Lung microvascular endothelial cell (primary cell): Measurements from ENCODE around the gene BCL10. TPM values are rescaled to one million over a fixed set of nuclear protein-coding genes. Genes with fewer than 3 reads are reported as not detected.
A peak's percentile ranks its signal among the peaks of the same experiment; 100 is the strongest.

Source experiments
- DNase-seq, 2 donors: peaks; one replicate each; pipeline versions ENCODE4 v3.0.0 to v3.0.0-alpha.2; 2010; ENCODE audit warnings: low read depth in 2 of 2
- total RNA-seq: library from RNA; depleted of rRNA; stranded (reverse); fragments of >200 nt; gene quantifications from 2 replicates; pipeline ENCODE4 v1.2.1, GENCODE V29; 2014

The BCL10 gene
- 53.0 and 92.5 TPM in 2 replicates for total RNA-seq

GRCh38 chr1:85276215-85276977, at the start of gene BCL10:
Gene BCL10, minus strand, starts transcription at chr1:85276632. Its CDS starts 280 bp downstream, at chr1:85276352.
- peak; percentile 98 to 99 for DNase-seq

DNA sequence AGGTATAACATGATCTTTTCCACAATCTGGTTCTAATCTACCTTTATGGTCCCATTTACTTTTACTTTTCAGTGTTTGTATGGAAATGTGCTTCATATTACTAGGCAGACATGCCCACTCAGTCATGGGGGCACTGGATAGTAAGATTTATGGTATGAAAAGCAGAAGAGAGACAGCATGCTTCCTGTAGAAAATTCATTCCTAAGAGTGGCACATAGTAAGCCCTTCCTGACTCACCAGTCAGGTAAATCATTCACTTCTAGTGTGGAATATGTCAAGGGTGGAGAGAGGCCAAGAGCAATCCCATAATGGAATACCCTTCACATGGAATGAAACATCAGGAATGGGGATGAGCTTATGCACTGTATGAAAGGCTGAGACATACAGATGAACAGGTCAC, 49.5 kb upstream of the BCL10 start:
- DNase-seq, result peak in 1 of 2 donors; percentile 45

- DNase-seq, result no peak
Measured at GRCh38 chr1:85323770-85324169, 47.3 kb upstream of the BCL10 start.

- peak in 1 of 2 donors; percentile 53 for DNase-seq
Measured at GRCh38 chr1:85322655-85323054, 46.2 kb upstream of the BCL10 start.

- DNase-seq, result peak in 1 of 2 donors; percentile 47
Measured at GRCh38 chr1:85321237-85321964, 45.0 kb upstream of the BCL10 start.

GRCh38 chr1:85320371-85321131, 44.1 kb upstream of the BCL10 start:
- peak in 1 of 2 donors; percentile 85 for DNase-seq

- DNase-seq, result peak in 1 of 2 donors; percentile 89
Measured at GRCh38 chr1:85319931-85320330, 43.5 kb upstream of the BCL10 start.

DNA sequence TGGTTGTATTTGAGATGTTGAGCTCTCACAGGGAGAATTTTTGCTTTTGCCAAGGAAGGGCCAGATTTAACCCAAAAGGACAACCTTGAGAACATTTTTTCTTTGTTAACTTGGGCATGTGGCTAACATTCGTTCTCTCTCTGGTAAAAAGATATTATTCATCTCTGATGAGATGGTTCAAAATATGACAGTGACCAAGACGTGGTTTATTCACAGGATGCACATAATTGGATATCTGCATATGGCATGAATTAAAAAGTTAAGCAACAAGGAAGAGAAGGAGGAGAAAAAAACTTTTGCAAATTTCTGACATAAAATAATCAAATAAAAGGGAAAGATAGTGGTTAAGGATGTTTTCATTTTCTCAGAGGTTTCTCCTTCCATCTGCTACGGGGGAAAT, 43.1 kb upstream of the BCL10 start:
- no peak for DNase-seq

DNA sequence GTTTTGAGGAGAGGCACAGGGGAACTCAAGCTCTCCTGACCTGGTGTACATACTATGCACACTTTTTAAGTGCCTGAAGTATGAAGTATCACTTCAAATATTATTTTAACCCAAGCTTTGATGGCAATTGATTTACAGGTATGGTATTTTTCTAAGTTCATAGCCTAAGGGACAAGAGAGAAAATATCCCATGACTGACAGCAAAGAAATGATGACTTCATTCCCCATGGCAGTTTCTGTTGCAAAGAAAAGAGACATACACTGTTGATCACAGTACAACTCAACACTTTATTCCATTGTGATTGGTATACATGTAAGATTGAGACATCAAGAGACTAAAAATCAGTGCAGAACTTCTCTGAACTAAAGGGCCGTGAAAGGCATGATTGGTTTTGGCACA, 41.8 kb upstream of the BCL10 start:
- no peak for DNase-seq

GRCh38 chr1:85317560-85317959, 41.1 kb upstream of the BCL10 start:
- no peak for DNase-seq

DNA sequence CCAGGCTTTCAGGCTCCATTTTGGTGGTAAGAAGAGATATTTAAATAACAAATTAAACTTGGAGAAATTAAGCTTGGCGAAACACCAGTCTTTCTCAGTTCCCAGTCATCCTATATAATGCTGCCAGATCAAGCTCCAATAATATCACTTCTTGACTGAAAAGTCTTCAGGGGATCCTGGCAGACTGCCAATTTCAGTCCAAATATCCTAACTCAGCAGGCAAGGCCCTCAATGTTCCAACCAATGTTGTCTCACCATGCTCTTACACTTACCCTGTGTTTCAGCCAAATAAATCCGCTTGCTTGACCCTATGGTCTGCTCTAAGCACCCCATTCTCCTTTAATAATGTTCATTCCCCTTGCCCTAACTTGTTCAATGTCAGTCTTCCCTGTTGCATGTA, 39.9 kb upstream of the BCL10 start:
- DNase-seq, result no peak

DNA sequence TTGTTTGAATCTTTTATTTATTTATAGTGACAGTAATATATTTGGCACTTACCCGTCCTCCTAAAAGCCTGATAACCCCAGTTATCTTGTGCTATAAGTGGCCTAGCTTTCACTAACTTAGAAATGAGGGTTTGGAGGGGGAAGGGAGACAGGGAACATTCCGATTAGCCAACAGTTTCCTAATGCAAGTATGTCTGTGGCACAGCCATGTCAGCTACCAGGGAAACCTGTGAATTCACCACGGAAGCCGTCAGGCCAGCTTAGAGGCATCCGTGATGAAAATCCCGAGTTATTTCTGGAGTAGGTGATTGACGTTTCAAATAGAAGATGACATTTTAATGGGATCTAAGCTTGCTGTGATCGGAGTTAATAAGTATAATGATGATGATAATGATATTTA, 39.4 kb upstream of the BCL10 start:
- DNase-seq, result no peak

DNA sequence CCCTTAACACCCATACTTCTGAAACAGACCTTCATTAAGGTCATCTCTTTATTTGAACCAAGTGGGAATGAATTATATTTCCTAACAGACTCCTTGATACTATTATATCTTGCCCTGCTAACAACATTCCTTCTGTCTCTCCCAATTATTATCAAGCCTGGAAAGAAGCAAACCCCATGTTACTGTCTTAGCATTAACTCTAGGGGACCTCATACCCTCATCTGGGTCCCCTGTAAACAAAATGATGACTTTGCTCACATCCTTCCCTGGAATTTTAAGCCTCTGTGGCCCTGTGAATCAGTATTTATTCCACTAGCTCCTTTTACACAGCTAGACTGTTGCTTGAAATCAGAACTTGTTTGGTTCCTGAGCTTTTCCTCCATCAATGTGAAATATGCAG, 38.3 kb upstream of the BCL10 start:
- no peak for DNase-seq

- DNase-seq, result peak; percentile 74 to 93
Measured at GRCh38 chr1:85313888-85314696, 37.7 kb upstream of the BCL10 start.

GRCh38 chr1:85311818-85312217, 35.4 kb upstream of the BCL10 start:
- DNase-seq, result no peak

GRCh38 chr1:85308833-85309350, 32.5 kb upstream of the BCL10 start:
- no peak for DNase-seq

DNA sequence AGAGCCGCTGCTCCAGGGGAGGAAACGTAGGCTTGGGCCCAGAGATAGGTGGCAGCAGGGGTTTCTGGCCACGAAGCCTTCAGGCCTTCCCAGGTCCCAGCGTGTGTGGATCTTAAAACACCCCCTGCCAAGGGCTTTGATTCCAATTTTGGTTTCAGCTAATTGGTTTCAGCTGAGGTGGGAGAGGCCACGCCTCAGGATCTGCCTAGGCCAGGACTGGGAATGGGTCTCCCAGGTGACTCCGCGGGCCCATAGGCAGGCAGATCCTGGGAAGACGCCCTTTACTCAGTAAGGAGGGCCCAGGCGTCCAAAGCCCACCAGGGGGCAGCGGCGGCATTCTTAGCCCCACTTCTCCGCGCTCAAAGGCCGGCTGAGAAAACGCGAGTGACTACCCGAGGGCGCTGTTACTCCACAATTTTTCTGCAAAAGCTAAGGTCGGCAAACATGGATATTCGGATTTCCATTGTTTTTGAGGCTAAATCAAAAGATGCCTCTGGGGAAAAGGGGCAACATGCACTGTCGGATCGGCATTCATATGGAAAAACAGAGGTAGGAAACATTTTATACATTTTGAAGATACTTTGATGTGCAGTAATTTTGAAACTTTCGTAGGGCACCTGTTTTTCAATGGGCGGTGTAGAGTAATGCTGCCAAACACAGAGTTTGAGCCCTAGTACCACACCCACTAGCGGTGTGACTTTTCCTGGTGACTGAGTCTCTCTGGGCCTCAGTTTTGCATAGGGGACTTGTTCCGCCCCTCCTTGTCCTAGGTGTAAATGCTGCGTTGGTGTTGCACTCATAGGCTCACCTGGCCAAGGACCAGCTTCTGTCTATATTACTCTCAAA, 31.8 kb upstream of the BCL10 start:
- peak; percentile 92 to 94 for DNase-seq

- no peak for DNase-seq
Measured at GRCh38 chr1:85306236-85306635, 29.8 kb upstream of the BCL10 start.

GRCh38 chr1:85303440-85304162, 27.2 kb upstream of the BCL10 start:
- DNase-seq, result no peak
